ENCODE measurements around the gene FAM136A. TPM values are rescaled to one million over a fixed set of nuclear protein-coding genes. Genes with fewer than 3 reads are reported as not detected.
"Not testable (repeated sequence)": the region's sequence is repeated elsewhere in the genome, so short reads cannot be mapped to it uniquely, and the experiment has no call there.

The FAM136A gene
- total and polyA plus RNA-seq, 12 donors = 12.0 to 46.2 (median 24.3) TPM

- TF ChIP-seq POLR2A (IDR thresholded peaks at IDR 0.05) = no peak
- no peak for TF ChIP-seq CTCF (IDR thresholded peaks at IDR 0.05)
- H3K27ac ChIP-seq = no peak overlapping the region
- peaks cover 0 to 86% of the 10 kb centered on the region in 2 donors for H3K36me3 ChIP-seq (replicated peaks in 1 of 2)
- WGBS, 4 donors = 91 to 98% (median 95%) methylated on average over 4 to 5 of the region's 5 CpGs
- intact Hi-C loops (cut with DNase I) = no loop called here
- no peaks in the 10 kb centered on the region for H3K27me3 ChIP-seq
- H3K9me3 ChIP-seq (replicated peaks in 1 of 3) = no peaks in the 10 kb centered on the region
- no peak overlapping the region for H3K4me3 ChIP-seq
- peaks cover 0 to 14% of the 10 kb centered on the region in 2 donors for H3K4me1 ChIP-seq (replicated peaks in 1 of 2)
- no peak for DNase-seq
Measured at GRCh38 chr2:70283500-70284191, 18.2 kb downstream of the FAM136A start.

- intact Hi-C loops (cut with DNase I) = no loop called here
- 77 to 87% (median 84%) methylated on average over 5 of the region's 5 CpGs for WGBS, 4 donors
- peaks cover 0 to 83% of the 10 kb centered on the region in 2 donors for H3K36me3 ChIP-seq (replicated peaks in 1 of 2)
Measured at GRCh38 chr2:70282439-70282838, 19.4 kb downstream of the FAM136A start.

DNA sequence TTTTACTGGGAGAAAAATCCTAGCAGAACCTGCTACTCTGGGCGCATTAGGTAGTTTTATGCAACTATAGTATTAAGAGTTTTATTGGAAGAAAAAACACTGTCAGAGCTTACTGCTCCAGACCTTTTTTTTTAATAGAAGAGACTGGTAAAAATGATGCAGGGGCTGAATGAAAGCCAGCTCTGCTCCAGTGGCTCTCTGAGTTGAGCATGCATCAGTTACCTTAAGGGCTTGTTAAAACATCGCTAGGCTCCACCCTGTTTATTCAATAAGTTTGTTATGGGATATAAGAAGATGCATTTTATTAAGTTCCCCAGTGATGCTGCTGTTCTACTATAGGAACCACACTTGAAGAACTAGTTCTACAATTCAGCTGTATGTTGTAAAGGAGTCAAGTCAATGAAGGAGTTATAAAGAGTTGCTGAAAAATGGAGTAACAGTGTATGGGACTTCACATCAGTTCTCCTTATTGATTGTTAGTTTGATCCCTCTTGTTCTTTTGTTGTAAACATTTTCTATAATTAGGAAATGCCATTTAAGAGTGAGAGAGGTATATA is 21.5 kb downstream of the FAM136A start:
- no peaks in the 10 kb centered on the region for H3K27me3 ChIP-seq
- peaks cover 0 to 14% of the 10 kb centered on the region in 2 donors for H3K4me1 ChIP-seq (replicated peaks in 1 of 2)
- no peak overlapping the region for H3K27ac ChIP-seq
- H3K9me3 ChIP-seq (replicated peaks in 1 of 3) = no peaks in the 10 kb centered on the region
- H3K4me3 ChIP-seq = no peak overlapping the region
- WGBS, 4 donors = 69 to 100% (median 94%) methylated on average over 2 of the region's 2 CpGs
- intact Hi-C loops (cut with DNase I) = no loop called here
- TF ChIP-seq POLR2A (IDR thresholded peaks at IDR 0.05) = no peak
- no peak for TF ChIP-seq CTCF (IDR thresholded peaks at IDR 0.05)
- peaks cover 0 to 82% of the 10 kb centered on the region in 2 donors for H3K36me3 ChIP-seq (replicated peaks in 1 of 2)
- DNase-seq = no peak

More at GRCh38 chr2:70282439-70282838, 19.4 kb downstream of the FAM136A start:
- Histone ChIP-seq H3K27ac (no peak overlapping the region), H3K4me3 (no peak overlapping the region), H3K27me3 (no peaks in the 10 kb centered on the region), H3K4me1 (replicated peaks in 1 of 2) (peaks cover 0 to 17% of the 10 kb centered on the region in 2 donors), H3K9me3 (replicated peaks in 1 of 3) (no peaks in the 10 kb centered on the region)
- no peak for DNase-seq
- no peak for TF ChIP-seq POLR2A (IDR thresholded peaks at IDR 0.05)
- TF ChIP-seq CTCF (IDR thresholded peaks at IDR 0.05) = no peak

GRCh38 chr2:70270323-70270722 is 31.5 kb downstream of the FAM136A start:
- peaks cover 0 to 17% of the 10 kb centered on the region in 2 donors for H3K36me3 ChIP-seq (replicated peaks in 1 of 2)
- TF ChIP-seq CTCF (IDR thresholded peaks at IDR 0.05) = no peak
- TF ChIP-seq POLR2A (IDR thresholded peaks at IDR 0.05) = no peak
- H3K4me3 ChIP-seq = no peak overlapping the region
- WGBS, 4 donors = 87 to 90% (median 88%) methylated on average over 3 of the region's 3 CpGs
- H3K27me3 ChIP-seq = no peaks in the 10 kb centered on the region
- H3K27ac ChIP-seq = no peak overlapping the region
- intact Hi-C loops (cut with DNase I) = no loop called here
- no peaks in the 10 kb centered on the region for H3K9me3 ChIP-seq (replicated peaks in 1 of 3)
- no peaks in the 10 kb centered on the region for H3K4me1 ChIP-seq (replicated peaks in 1 of 2)
- DNase-seq = no peak

- H3K27me3 ChIP-seq; H3K9me3 ChIP-seq (replicated peaks in 1 of 3); DNase-seq; H3K4me1 ChIP-seq (replicated peaks in 1 of 2); intact Hi-C loops (cut with DNase I); H3K27ac ChIP-seq; H3K4me3 ChIP-seq: not testable (repeated sequence)
- peaks cover 0 to 17% of the 10 kb centered on the region in 2 donors for H3K36me3 ChIP-seq (replicated peaks in 1 of 2)
- WGBS, 4 donors = 93 to 96% (median 94%) methylated on average over 17 to 18 of the region's 18 CpGs
Measured at GRCh38 chr2:70269422-70270302, 32.2 kb downstream of the FAM136A start.

- H3K4me1 ChIP-seq (replicated peaks in 1 of 2); H3K27ac ChIP-seq; H3K4me3 ChIP-seq; intact Hi-C loops (cut with DNase I); H3K9me3 ChIP-seq (replicated peaks in 1 of 3); DNase-seq; H3K27me3 ChIP-seq: not testable (repeated sequence)
- peaks cover 0 to 25% of the 10 kb centered on the region in 2 donors for H3K36me3 ChIP-seq (replicated peaks in 1 of 2)
- 97 to 99% (median 98%) methylated on average over 12 to 28 of the region's 30 CpGs for WGBS, 4 donors
Measured at GRCh38 chr2:70266925-70267324, 34.9 kb downstream of the FAM136A start.
